HepG2 (cell line): ENCODE measurements around the gene ZNF581. TPM values are rescaled to one million over a fixed set of nuclear protein-coding genes. Genes with fewer than 3 reads are reported as not detected.

Experiments
- ATAC-seq: fragments of 200-7000 bp; cut with Tn5 transposase; 3 replicates; pipeline ENCODE4 v1.9.1; 2020; ENCODE audit warnings: mild to moderate bottlenecking, moderate library complexity
- BruUV-seq: library from RNA; stranded (reverse); fragments of 400-500 nt; replicated peaks from 2 replicates; lab custom pipeline; 2021; lab: Mats Ljungman, UMichigan
- CTCF ChIA-PET: fragments of 300-600 bp; formaldehyde crosslinking; extraction: SDS; loops from one replicate; lab custom pipeline; 2021; ENCODE audit warnings: low total read pairs, inconsistent platforms, low intra/inter-chr PET ratio; lab: Yijun Ruan, JAX
- POLR2A ChIA-PET: fragments of 350-600 bp; sonication (Branson Sonifier 250); formaldehyde crosslinking; loops from one replicate; lab custom pipeline; 2020; ENCODE audit warnings: antibody characterized with exemption, inconsistent platforms; lab: Yijun Ruan, JAX
- DNase-seq: peaks from one replicate; pipeline ENCODE4 v3.0.0-alpha.2; 2015; ENCODE audit warnings: low spot score
- FAIRE-seq: peaks from 3 replicates; lab custom pipeline; 2011; peaks lifted over from hg19 to GRCh38; lab: Jason Lieb, UNC
- H2AFZ ChIP-seq: one replicate; pipeline ENCODE4 v1.6.1; 2011; ENCODE audit warnings: low read length, inconsistent platforms
- H3K27ac ChIP-seq: fragments of 300-600 bp; 3 replicates; pipeline ENCODE4 v1.8.0; 2011; ENCODE audit warnings: mixed run types, mild to moderate bottlenecking, mixed read lengths, low read length, inconsistent platforms; ENCODE audit not compliant: insufficient read depth; ENCODE audit errors: extremely low read length
- H3K27me3 ChIP-seq, 2 experiments: fragments of 200-600 bp in 1 of 2; 2 replicates in 1 of 2; 3 replicates in 1 of 2; pipeline versions ENCODE4 v1.6.0 to v1.8.0; 2011; ENCODE audit warnings: low read length in 2 of 2, mild to moderate bottlenecking in 2 of 2, moderate library complexity in 2 of 2, inconsistent platforms in 1 of 2; ENCODE audit not compliant: insufficient read depth in 2 of 2, control insufficient read depth in 1 of 2
- H3K36me3 ChIP-seq, 2 experiments: fragments of 200-600 bp in 1 of 2; replicated peaks in 1 of 2; 2 replicates in 1 of 2; 3 replicates in 1 of 2; pipeline versions ENCODE4 v1.5.1 to v1.8.0; 2011; ENCODE audit warnings: low read length in 2 of 2, inconsistent platforms in 1 of 2; ENCODE audit not compliant: insufficient read depth in 2 of 2, control insufficient read depth in 1 of 2
- H3K4me1 ChIP-seq: 2 replicates; pipeline ENCODE4 v1.5.1; 2012; ENCODE audit warnings: low read length, inconsistent platforms; ENCODE audit not compliant: insufficient read depth
- H3K4me2 ChIP-seq: 2 replicates; pipeline ENCODE4 v1.6.0; 2011; ENCODE audit warnings: low read depth, low read length, inconsistent platforms
- H3K4me3 ChIP-seq, 3 experiments: fragments of 200-600 bp in 1 of 3; sonication (generic), shearing (Covaris generic) in 1 of 3; replicated peaks in 1 of 3; 2 replicates each; pipeline ENCODE4 v1.5.1; 2011 to 2016; ENCODE audit warnings: low read length in 3 of 3, inconsistent platforms in 2 of 3, low read depth in 2 of 3, mild to moderate bottlenecking in 2 of 3, control low read depth in 1 of 3, mixed read lengths in 1 of 3; ENCODE audit not compliant: insufficient read depth in 1 of 3
- H3K79me2 ChIP-seq: one replicate; pipeline ENCODE4 v1.6.1; 2011; ENCODE audit warnings: low read length, inconsistent platforms; ENCODE audit not compliant: insufficient read depth
- H3K9ac ChIP-seq: 2 replicates; pipeline ENCODE4 v1.6.0; 2011; ENCODE audit warnings: mild to moderate bottlenecking, low read depth, low read length, inconsistent platforms; ENCODE audit not compliant: insufficient read depth
- H3K9me3 ChIP-seq: 2 replicates; pipeline ENCODE4 v1.5.1; 2012; ENCODE audit warnings: mild to moderate bottlenecking, low read length
- H4K20me1 ChIP-seq: 2 replicates; pipeline ENCODE4 v1.6.0; 2011; ENCODE audit warnings: inconsistent platforms, mild to moderate bottlenecking, low read length, moderate library complexity; ENCODE audit not compliant: insufficient read depth
- EP300 ChIP-seq, 3 experiments: sonication (generic) in 1 of 3; formaldehyde crosslinking in 1 of 3; IDR thresholded peaks; 2 replicates each; pipeline versions ENCODE4 v1.5.1 to v1.6.1; 2011 to 2020; ENCODE audit warnings: low read depth in 2 of 3, low read length in 2 of 3, borderline replicate concordance in 1 of 3, improper control_type of control experiment in 1 of 3, mild to moderate bottlenecking in 1 of 3, missing genetic modification reagents in 1 of 3, moderate library complexity in 1 of 3
- WGBS: methylation state at CpG from one replicate; pipeline ENCODE4 v1.1.6; 2017; ENCODE audit warnings: low lambda C conversion rate; 5-methylcytosine and 5-hydroxymethylcytosine counted together
- in situ Hi-C: cut with HindIII; loops from 2 replicates; pipeline ENCODE4 v1.10.0; 2017; ENCODE audit warnings: low pct_unique_long_range_greater_than_20kb; ENCODE audit not compliant: extremely low pct_ligation_motif_present
- intact Hi-C: fragments of 100-400 bp; cut with micrococcal nuclease; formaldehyde crosslinking; loops from one replicate; pipeline ENCODE4 v1.10.0; 2022; ENCODE audit not compliant: unreplicated experiment
- polyA plus RNA-seq, 8 experiments: library from polyadenylated mRNA; depleted of rRNA in 3 of 8; stranded (reverse) in 7 of 8; unstranded in 1 of 8; fragments of >200 nt; fragmentation: Illumina TruSeq in 4 of 8; extraction: Trizol in 4 of 8; gene quantifications; 2 replicates each; pipeline versions ENCODE4 v1.2.1 to v1.2.3, GENCODE V29; 2011 to 2016; ENCODE audit warnings: low read depth in 4 of 8, missing spikeins in 1 of 8, mixed read lengths in 1 of 8; ENCODE audit not compliant: insufficient read depth in 1 of 8
- total RNA-seq, 5 experiments: library from RNA; depleted of rRNA; stranded (reverse); fragments of >200 nt; fragmentation: Illumina TruSeq; extraction: Trizol; gene quantifications; 2 replicates each; pipeline ENCODE4 v1.2.3, GENCODE V29; 2016; ENCODE audit warnings: low read depth in 1 of 5
- TF ChIP-seq, protein P1 (sequence below): sonication (generic); formaldehyde crosslinking; IDR thresholded peaks from 2 replicates; pipeline ENCODE4 v1.5.0; 2020; ENCODE audit warnings: mild to moderate bottlenecking, missing genetic modification reagents, borderline replicate concordance
- TF ChIP-seq, protein P2 (sequence below): sonication (generic); formaldehyde crosslinking; IDR thresholded peaks from 2 replicates; pipeline ENCODE4 v1.5.0; 2020; ENCODE audit warnings: mild to moderate bottlenecking, missing genetic modification reagents

The ZNF581 gene
- total and polyA plus RNA-seq, 2 of the 13 experiments (the other 11 are each of a cell fraction or from before 2014, with no cell fraction given), result 19.6 to 49.5 TPM

DNA sequence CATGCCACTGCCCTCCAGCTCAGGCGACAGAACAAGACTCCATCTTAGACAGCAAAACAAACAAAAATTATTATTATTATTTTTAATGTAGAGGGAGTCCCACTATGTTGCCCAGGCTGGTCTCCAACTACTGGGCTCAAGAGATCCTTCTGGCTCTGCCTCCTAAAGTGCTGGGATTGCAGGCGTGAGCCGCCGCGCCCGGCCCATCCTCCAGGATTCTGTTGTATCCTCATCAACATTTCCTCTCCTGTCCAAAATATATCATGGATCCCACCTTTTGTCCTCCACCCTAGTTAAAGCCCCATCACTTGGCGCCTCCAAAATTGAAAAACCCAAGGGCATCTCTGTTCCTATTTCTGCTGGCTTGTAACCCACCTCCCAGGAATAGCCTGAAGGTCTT lies 20.3 kb upstream of the ZNF581 start:
- H2AFZ ChIP-seq, result no peak overlapping the region
- no peak overlapping the region; the same call in 1 of the 2 replicates for H3K4me2 ChIP-seq
- FAIRE-seq (no peak), DNase-seq (no peak), ATAC-seq (no peak)
- H3K27me3 ChIP-seq, result no peaks in the 10 kb centered on the region
- 0 out of 5 replicates have a peak, but pooled peaks cover 0 to 3% of the 10 kb centered on the region in 2 experiments for H3K36me3 ChIP-seq
- 92% methylated on average over 7 of the region's 7 CpGs for WGBS
- TF ChIP-seq, protein P1, sequence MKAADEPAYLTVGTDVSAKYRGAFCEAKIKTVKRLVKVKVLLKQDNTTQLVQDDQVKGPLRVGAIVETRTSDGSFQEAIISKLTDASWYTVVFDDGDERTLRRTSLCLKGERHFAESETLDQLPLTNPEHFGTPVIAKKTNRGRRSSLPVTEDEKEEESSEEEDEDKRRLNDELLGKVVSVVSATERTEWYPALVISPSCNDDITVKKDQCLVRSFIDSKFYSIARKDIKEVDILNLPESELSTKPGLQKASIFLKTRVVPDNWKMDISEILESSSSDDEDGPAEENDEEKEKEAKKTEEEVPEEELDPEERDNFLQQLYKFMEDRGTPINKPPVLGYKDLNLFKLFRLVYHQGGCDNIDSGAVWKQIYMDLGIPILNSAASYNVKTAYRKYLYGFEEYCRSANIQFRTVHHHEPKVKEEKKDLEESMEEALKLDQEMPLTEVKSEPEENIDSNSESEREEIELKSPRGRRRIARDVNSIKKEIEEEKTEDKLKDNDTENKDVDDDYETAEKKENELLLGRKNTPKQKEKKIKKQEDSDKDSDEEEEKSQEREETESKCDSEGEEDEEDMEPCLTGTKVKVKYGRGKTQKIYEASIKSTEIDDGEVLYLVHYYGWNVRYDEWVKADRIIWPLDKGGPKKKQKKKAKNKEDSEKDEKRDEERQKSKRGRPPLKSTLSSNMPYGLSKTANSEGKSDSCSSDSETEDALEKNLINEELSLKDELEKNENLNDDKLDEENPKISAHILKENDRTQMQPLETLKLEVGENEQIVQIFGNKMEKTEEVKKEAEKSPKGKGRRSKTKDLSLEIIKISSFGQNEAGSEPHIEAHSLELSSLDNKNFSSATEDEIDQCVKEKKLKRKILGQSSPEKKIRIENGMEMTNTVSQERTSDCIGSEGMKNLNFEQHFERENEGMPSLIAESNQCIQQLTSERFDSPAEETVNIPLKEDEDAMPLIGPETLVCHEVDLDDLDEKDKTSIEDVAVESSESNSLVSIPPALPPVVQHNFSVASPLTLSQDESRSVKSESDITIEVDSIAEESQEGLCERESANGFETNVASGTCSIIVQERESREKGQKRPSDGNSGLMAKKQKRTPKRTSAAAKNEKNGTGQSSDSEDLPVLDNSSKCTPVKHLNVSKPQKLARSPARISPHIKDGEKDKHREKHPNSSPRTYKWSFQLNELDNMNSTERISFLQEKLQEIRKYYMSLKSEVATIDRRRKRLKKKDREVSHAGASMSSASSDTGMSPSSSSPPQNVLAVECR (CRISPR knock-in tag), result 0 out of 2 replicates have a peak, but pooled peaks have one; percentile 7
- TF ChIP-seq EP300 (IDR thresholded peaks at IDR 0.05; ENCODE audit: low read depth in 2 of 2, low read length in 2 of 2) (no peak), EP300 (CRISPR knock-in tag; IDR thresholded peaks at IDR 0.05; ENCODE audit: borderline replicate concordance) (no peak)
- TF ChIP-seq, protein P2, sequence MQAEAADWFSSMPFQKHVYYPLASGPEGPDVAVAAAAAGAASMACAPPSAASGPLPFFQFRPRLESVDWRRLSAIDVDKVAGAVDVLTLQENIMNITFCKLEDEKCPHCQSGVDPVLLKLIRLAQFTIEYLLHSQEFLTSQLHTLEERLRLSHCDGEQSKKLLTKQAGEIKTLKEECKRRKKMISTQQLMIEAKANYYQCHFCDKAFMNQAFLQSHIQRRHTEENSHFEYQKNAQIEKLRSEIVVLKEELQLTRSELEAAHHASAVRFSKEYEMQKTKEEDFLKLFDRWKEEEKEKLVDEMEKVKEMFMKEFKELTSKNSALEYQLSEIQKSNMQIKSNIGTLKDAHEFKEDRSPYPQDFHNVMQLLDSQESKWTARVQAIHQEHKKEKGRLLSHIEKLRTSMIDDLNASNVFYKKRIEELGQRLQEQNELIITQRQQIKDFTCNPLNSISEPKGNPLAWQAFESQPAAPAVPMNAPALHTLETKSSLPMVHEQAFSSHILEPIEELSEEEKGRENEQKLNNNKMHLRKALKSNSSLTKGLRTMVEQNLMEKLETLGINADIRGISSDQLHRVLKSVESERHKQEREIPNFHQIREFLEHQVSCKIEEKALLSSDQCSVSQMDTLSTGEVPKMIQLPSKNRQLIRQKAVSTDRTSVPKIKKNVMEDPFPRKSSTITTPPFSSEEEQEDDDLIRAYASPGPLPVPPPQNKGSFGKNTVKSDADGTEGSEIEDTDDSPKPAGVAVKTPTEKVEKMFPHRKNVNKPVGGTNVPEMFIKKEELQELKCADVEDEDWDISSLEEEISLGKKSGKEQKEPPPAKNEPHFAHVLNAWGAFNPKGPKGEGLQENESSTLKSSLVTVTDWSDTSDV, result no peak
- H3K9ac ChIP-seq, result no peak overlapping the region
- peaks cover 4% of the 10 kb centered on the region for H3K79me2 ChIP-seq
- ChIA-PET CTCF (no interaction called here), POLR2A (interaction anchor here (1.6 to 2.8 kb wide), 3 partner anchors 10 to 31 kb away, joined by 9 to 23 read pairs (median 11); partner anchors contain the start of genes U2AF2 and ZNF865)
- H3K4me1 ChIP-seq, result peaks cover 34% of the 10 kb centered on the region
- no peak overlapping the region for H3K27ac ChIP-seq
- H3K4me3 ChIP-seq, result no peak overlapping the region; a peak in 1 of 6 replicates
- peaks cover 14% of the 10 kb centered on the region; the same call in 1 of the 2 replicates for H4K20me1 ChIP-seq
- no TSS peak for BruUV-seq
- intact Hi-C loops (no loop called here), in situ Hi-C loops (no loop called here)
- H3K9me3 ChIP-seq, result no peaks in the 10 kb centered on the region
